Left forelimb (tissue), 1 donor: ENCODE data around the gene SMARCB1.

Experiments
- DNase-seq: peaks from one replicate; pipeline ENCODE4 v3.0.0-alpha.2; 2018; ENCODE audit warnings: low spot score

Gene SMARCB1

GRCh38 chr22:23786752-23787599 is at the start of gene SMARCB1:
Gene SMARCB1 (plus strand): TSS chr22:23786966. CDS start chr22:23787170, 204 bp downstream.
- DNase-seq: peak; percentile 93

- DNase-seq: no peak
Observed at GRCh38 chr22:23737696-23738095, 49.1 kb upstream of the SMARCB1 start.

- DNase-seq: no peak
Observed at GRCh38 chr22:23742505-23743264, 44.1 kb upstream of the SMARCB1 start.

GRCh38 chr22:23743303-23743705 is 43.5 kb upstream of the SMARCB1 start:
- DNase-seq: no peak

- DNase-seq: no peak
Observed at GRCh38 chr22:23744001-23744400, 42.8 kb upstream of the SMARCB1 start.

GRCh38 chr22:23744485-23744884 is 42.3 kb upstream of the SMARCB1 start:
- DNase-seq: no peak

- DNase-seq: no peak
Observed at GRCh38 chr22:23745791-23746190, 41.0 kb upstream of the SMARCB1 start.

- DNase-seq: no peak
Observed at GRCh38 chr22:23749841-23750301, 36.9 kb upstream of the SMARCB1 start.

GRCh38 chr22:23750367-23750713 is 36.4 kb upstream of the SMARCB1 start:
- no peak for DNase-seq

GRCh38 chr22:23750714-23751440 is 35.9 kb upstream of the SMARCB1 start, which contains the start of gene ZNF70:
Gene ZNF70 (minus strand): TSS chr22:23751112. CDS start chr22:23745140, 5,972 bp downstream.
- peak; percentile 90 for DNase-seq

- DNase-seq: no peak
Observed at GRCh38 chr22:23751441-23751996, 35.2 kb upstream of the SMARCB1 start.

GRCh38 chr22:23752090-23752691 is 34.6 kb upstream of the SMARCB1 start:
- no peak for DNase-seq

GRCh38 chr22:23752750-23753149 is 34.0 kb upstream of the SMARCB1 start:
- DNase-seq: no peak

- no peak for DNase-seq
Observed at GRCh38 chr22:23753385-23753784, 33.4 kb upstream of the SMARCB1 start.

GRCh38 chr22:23754220-23754919 is 32.4 kb upstream of the SMARCB1 start, which contains the start of gene VPREB3:
Gene VPREB3 (minus strand): TSS chr22:23754425. CDS start chr22:23754363, 62 bp downstream.
- no peak for DNase-seq

- DNase-seq: no peak
Observed at GRCh38 chr22:23754980-23755636, 31.7 kb upstream of the SMARCB1 start.

GRCh38 chr22:23755711-23756110 is 31.1 kb upstream of the SMARCB1 start:
- DNase-seq: no peak

GRCh38 chr22:23756891-23757290 is 29.9 kb upstream of the SMARCB1 start:
- DNase-seq: no peak

- DNase-seq: no peak
Observed at GRCh38 chr22:23759566-23759965, 27.2 kb upstream of the SMARCB1 start.

- no peak for DNase-seq
Observed at GRCh38 chr22:23760056-23760455, 26.7 kb upstream of the SMARCB1 start.
